SJSA1 (cell line): ENCODE data around the gene TM7SF2. TPM values are rescaled to one million over a fixed set of nuclear protein-coding genes. Genes with fewer than 3 reads are reported as not detected.
A peak's percentile ranks its signal among the peaks of the same experiment; 100 is the strongest.
"Not testable (repeated sequence)": the region's sequence is repeated elsewhere in the genome, so short reads cannot be mapped to it uniquely, and the experiment has no call there.

Source experiments
- DNase-seq, 2 experiments: peaks; one replicate each; pipeline ENCODE4 v3.0.0-alpha.2; 2015 to 2020; ENCODE audit warnings: low spot score in 2 of 2, low read depth in 1 of 2
- H3K27ac ChIP-seq: fragments of 250-450 bp; sonication (Bioruptor Pico); 2 replicates; pipeline ENCODE4 v1.5.1; 2020; ENCODE audit warnings: mild to moderate bottlenecking, moderate library complexity
- H3K27me3 ChIP-seq: fragments of 250-450 bp; sonication (Bioruptor Pico); replicated peaks from 2 replicates; pipeline ENCODE4 v1.5.1; 2020; ENCODE audit warnings: mild to moderate bottlenecking, moderate library complexity
- H3K36me3 ChIP-seq: fragments of 250-450 bp; sonication (Bioruptor Pico); 2 replicates; pipeline ENCODE4 v1.5.1; 2020; ENCODE audit warnings: mild to moderate bottlenecking
- H3K4me1 ChIP-seq: fragments of 250-450 bp; sonication (Bioruptor Pico); replicated peaks from 2 replicates; pipeline ENCODE4 v1.6.1; 2021; ENCODE audit warnings: mild to moderate bottlenecking
- H3K4me3 ChIP-seq: fragments of 250-450 bp; sonication (Bioruptor Pico); 2 replicates; pipeline ENCODE4 v1.5.1; 2020; ENCODE audit warnings: mild to moderate bottlenecking
- H3K9me3 ChIP-seq: fragments of 250-450 bp; sonication (Bioruptor Pico); replicated peaks from 2 replicates; pipeline ENCODE4 v1.5.1; 2020; ENCODE audit warnings: mild to moderate bottlenecking
- total RNA-seq: library from RNA; depleted of rRNA; stranded (reverse); fragments of >200 nt; shearing (Covaris generic); gene quantifications from 2 replicates; pipeline ENCODE4 v1.2.3, GENCODE V29; 2014

Gene TM7SF2
- total RNA-seq, 1 experiment from 2014 or later: 2.4 TPM

DNA sequence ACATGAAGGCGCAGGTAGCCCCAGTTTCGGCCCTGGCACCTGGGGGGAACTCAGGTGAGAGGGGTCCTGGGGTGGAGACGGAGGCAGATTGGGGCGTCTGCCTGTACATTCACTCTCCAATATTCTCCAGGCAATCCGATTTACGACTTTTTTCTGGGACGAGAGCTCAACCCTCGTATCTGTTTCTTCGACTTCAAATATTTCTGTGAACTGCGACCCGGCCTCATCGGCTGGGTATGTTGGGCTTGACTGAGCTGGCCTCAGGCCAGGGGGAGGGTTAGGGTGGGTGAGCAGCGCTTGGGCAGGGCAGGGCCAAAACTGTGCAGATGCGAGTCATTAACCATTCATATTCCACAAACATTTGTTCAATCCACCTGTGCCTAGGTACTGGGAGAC is 1.7 kb downstream of the TM7SF2 start:
- Histone ChIP-seq H3K9me3 (no peaks in the 10 kb centered on the region), H3K36me3 (peaks cover 60% of the 10 kb centered on the region), H3K27ac (no peak overlapping the region), H3K27me3 (peaks cover 14% of the 10 kb centered on the region), H3K4me3 (no peak overlapping the region), H3K4me1 (peaks cover 33% of the 10 kb centered on the region)
- DNase-seq: peak in 1 of 2 experiments; percentile 56

- Histone ChIP-seq H3K36me3 (peaks cover 60% of the 10 kb centered on the region), H3K4me3 (no peak overlapping the region), H3K9me3 (no peaks in the 10 kb centered on the region), H3K27ac (no peak overlapping the region), H3K27me3 (peaks cover 14% of the 10 kb centered on the region), H3K4me1 (peaks cover 33% of the 10 kb centered on the region)
- DNase-seq: no peak
Observed at GRCh38 chr11:65113839-65114238, 2.2 kb downstream of the TM7SF2 start.

DNA sequence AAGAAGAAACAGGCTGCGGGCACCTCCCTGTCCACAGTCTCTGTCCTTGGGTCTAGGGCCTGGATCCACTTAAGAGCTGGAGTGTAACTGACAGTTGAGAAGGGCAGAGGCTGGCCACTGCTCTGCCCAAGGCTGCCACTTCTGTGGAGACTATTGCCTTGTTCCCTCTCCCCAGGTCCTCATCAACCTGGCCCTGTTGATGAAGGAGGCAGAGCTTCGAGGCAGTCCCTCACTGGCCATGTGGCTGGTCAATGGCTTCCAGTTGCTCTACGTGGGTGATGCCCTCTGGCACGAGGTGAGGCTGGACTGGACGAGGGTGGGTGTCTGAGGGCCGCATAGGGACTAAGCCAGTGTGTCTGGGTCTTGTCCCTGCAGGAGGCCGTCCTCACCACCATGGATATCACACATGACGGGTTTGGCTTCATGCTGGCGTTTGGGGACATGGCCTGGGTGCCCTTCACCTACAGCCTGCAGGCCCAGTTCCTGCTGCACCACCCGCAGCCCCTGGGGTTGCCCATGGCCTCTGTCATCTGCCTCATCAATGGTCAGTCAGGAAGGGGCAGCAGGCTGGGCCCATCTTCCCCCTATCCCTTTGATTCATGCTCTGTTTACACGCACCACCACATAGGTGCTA is 3.0 kb downstream of the TM7SF2 start:
- peaks cover 14% of the 10 kb centered on the region for H3K27me3 ChIP-seq
- H3K4me3 ChIP-seq: no peak overlapping the region
- peaks cover 33% of the 10 kb centered on the region for H3K4me1 ChIP-seq
- peaks cover 60% of the 10 kb centered on the region for H3K36me3 ChIP-seq
- no peak for DNase-seq
- H3K27ac ChIP-seq: no peak overlapping the region
- H3K9me3 ChIP-seq: no peaks in the 10 kb centered on the region

DNA sequence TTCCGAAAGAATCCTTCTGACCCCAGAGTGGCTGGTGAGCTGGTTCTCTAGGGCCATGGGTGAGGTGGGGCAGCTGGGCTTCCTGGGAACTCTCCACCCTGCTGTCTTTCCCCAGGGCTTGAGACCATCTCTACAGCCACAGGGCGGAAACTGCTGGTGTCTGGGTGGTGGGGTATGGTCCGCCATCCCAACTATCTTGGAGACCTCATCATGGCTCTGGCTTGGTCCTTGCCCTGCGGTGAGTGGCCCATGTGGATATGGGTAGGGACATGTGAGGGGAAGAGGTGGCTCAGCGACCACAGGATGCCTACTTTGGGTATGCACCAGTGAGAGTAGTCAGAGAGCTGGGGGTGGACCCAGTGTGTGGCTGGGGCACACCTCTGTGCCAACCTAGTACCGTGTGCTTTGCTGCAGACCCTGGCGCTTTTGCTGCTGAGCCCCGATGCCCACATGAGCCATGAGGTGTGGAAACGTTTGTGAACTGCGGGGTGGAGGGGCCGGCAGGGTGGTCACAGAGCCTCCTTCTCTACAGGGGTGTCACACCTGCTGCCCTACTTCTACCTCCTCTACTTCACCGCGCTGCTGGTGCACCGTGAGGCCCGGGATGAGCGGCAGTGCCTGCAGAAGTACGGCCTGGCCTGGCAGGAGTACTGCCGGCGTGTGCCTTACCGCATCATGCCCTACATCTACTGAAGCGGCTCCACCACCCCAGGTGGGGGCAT is 3.9 kb downstream of the TM7SF2 start:
- H3K27ac ChIP-seq: no peak overlapping the region
- H3K9me3 ChIP-seq: no peaks in the 10 kb centered on the region
- peaks cover 31% of the 10 kb centered on the region for H3K4me1 ChIP-seq
- H3K27me3 ChIP-seq: peaks cover 14% of the 10 kb centered on the region
- no peak for DNase-seq
- peaks cover 60% of the 10 kb centered on the region for H3K36me3 ChIP-seq
- no peak overlapping the region for H3K4me3 ChIP-seq

- Histone ChIP-seq H3K36me3 (peaks cover 61% of the 10 kb centered on the region), H3K27ac (peak overlapping the region; percentile 4), H3K4me1 (peaks cover 33% of the 10 kb centered on the region), H3K4me3 (peak overlapping the region; percentile 66), H3K27me3 (peaks cover 14% of the 10 kb centered on the region), H3K9me3 (no peaks in the 10 kb centered on the region)
- peak; percentile 36 to 67 for DNase-seq
Observed at GRCh38 chr11:65116370-65117205, 4.9 kb downstream of the TM7SF2 start.

DNA sequence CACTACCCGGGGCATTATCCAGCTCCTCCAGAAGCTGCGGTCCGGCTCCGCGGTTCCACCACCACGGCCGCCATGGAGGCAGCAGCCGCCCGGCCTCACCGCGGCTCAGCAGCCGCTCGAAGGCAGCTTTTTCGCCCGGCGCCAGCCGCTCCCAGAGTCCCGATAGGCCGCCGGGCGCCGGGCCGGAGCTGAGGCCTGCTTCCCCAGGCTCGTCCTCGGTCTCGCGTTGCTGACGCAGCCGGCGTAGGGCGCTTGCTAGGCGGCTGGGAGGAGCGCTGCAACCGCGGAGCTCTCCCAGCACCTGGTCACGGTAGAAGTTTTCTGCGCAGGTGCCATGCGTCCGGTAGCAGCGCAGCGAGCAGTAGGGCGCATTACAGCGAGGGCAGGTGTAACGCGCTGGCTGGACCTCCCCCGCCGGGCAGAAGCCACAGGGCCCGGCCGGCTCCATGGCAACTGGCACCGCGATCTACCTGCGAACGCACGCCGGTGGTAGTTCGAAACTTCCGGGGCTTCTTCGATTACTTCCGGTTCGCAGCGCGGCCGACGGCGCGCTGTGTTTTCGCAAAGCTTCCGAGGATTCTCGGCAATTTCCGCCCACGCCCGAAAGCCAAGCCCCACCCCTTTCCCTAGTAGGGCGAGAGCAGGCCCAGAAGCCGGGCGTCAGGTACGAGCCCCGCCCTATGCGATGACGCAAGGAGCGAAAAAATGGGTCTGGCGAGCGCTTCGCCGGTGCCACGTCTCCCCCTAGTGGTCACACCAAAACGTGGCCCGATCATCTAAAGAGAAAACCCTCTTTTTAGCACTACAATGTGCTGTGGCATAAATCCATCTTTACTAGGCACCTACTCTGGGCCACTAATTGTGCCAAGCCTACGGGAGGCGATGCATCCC is 5.8 kb downstream of the TM7SF2 start, which contains the start of gene ZNHIT2:
TSS of gene ZNHIT2 (minus strand) at position 496 of the 891 bp plus-strand sequence. CDS start at position 448, 48 bp downstream.
- Histone ChIP-seq H3K4me3 (peak within 1 kb of the TSS; percentile 66), H3K27ac (peak within 1 kb of the TSS; percentile 4), H3K9me3 (no peaks in the 10 kb centered on the region), H3K36me3 (peaks cover 67% of the 10 kb centered on the region), H3K4me1 (peaks cover 25% of the 10 kb centered on the region), H3K27me3 (peaks cover 6% of the 10 kb centered on the region)
- peak; percentile 100 for DNase-seq

- H3K27me3 ChIP-seq: no peaks in the 10 kb centered on the region
- H3K4me3 ChIP-seq: peak overlapping the region; percentile 66; the same call in 1 of the 2 replicates
- no peak for DNase-seq
- H3K9me3 ChIP-seq: no peaks in the 10 kb centered on the region
- no peak overlapping the region for H3K27ac ChIP-seq
- peaks cover 71% of the 10 kb centered on the region for H3K36me3 ChIP-seq
- H3K4me1 ChIP-seq: peaks cover 23% of the 10 kb centered on the region
Observed at GRCh38 chr11:65118097-65118837, 6.6 kb downstream of the TM7SF2 start.

DNA sequence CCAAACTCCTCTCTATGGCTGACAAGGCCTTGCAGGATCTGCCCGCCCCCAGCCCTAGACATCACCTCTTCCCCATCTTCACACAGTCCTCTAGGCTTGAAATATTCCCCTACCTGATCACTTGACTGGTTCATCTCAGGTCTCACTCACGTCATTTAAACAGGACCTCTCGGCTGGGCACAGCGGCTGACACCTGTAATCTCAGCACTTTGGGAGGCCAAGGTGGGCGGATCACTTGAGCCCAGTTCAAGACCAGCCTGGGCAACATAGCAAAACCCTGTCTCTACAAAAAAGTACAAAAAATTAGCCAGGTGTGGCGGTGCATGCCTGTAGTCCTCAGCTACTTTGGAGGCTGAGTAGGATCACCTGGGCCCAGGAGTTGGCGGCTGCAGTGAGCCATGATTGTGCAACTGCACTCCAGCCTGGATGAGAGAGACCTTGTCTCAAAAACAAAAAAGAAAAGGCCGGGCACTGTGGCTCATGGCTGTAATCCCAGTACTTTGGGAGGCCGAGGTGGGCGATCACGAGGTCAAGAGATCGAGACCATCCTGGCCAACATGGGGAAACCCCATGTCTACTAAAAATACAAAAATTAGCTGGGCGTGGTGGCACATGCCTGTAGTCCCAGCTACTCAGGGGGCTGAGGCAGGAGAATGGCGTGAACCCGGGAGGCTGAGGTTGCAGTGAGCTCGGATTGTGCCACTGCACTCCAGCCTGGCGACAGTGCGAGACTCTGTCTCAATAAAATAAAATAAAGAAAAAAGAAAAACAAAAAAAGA is 7.4 kb downstream of the TM7SF2 start:
- H3K9me3 ChIP-seq, H3K27me3 ChIP-seq, H3K4me3 ChIP-seq, H3K27ac ChIP-seq, DNase-seq: not testable (repeated sequence)
- H3K36me3 ChIP-seq: peaks cover 75% of the 10 kb centered on the region
- peaks cover 23% of the 10 kb centered on the region for H3K4me1 ChIP-seq

DNA sequence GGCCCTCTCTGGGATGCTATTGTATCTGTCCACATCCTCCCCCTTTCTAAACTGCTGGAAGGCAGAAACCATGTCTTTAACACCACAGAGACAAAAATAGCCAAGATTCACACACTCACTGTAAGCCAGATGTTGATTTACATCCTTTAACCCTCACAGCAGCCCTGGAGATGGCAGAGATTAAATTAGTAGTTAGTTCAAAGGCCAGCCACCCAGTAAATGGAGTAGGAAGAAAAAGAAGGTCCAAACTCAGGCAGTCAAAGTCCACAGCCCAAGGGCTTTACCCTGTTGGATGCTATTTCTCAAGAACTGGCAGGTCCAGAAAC is 8.0 kb downstream of the TM7SF2 start:
- DNase-seq: no peak
- Histone ChIP-seq H3K27ac (no peak overlapping the region), H3K27me3 (no peaks in the 10 kb centered on the region), H3K36me3 (peaks cover 81% of the 10 kb centered on the region), H3K4me3 (no peak overlapping the region), H3K4me1 (peaks cover 23% of the 10 kb centered on the region), H3K9me3 (no peaks in the 10 kb centered on the region)

GRCh38 chr11:65120831-65121230 is 9.2 kb downstream of the TM7SF2 start:
- DNase-seq: no peak
- no peaks in the 10 kb centered on the region for H3K27me3 ChIP-seq
- peak overlapping the region; percentile 71 for H3K4me3 ChIP-seq
- H3K36me3 ChIP-seq: peaks cover 86% of the 10 kb centered on the region
- H3K4me1 ChIP-seq: peaks cover 23% of the 10 kb centered on the region
- H3K9me3 ChIP-seq: no peaks in the 10 kb centered on the region
- no peak overlapping the region for H3K27ac ChIP-seq

- peak overlapping the region; percentile 71 for H3K4me3 ChIP-seq
- peak overlapping the region; percentile 49 for H3K27ac ChIP-seq
- peaks cover 86% of the 10 kb centered on the region for H3K36me3 ChIP-seq
- DNase-seq: peak in 1 of 2 experiments; percentile 66
- no peaks in the 10 kb centered on the region for H3K27me3 ChIP-seq
- H3K4me1 ChIP-seq: peaks cover 18% of the 10 kb centered on the region
- H3K9me3 ChIP-seq: no peaks in the 10 kb centered on the region
Observed at GRCh38 chr11:65121447-65121864, 9.8 kb downstream of the TM7SF2 start.
